ENCODE measurements around the gene KLHL3. TPM values are rescaled to one million over a fixed set of nuclear protein-coding genes. Genes with fewer than 3 reads are reported as not detected.

The KLHL3 gene
- total RNA-seq, 2 donors from 2014 or later = 8.3 to 9.7 TPM

DNA sequence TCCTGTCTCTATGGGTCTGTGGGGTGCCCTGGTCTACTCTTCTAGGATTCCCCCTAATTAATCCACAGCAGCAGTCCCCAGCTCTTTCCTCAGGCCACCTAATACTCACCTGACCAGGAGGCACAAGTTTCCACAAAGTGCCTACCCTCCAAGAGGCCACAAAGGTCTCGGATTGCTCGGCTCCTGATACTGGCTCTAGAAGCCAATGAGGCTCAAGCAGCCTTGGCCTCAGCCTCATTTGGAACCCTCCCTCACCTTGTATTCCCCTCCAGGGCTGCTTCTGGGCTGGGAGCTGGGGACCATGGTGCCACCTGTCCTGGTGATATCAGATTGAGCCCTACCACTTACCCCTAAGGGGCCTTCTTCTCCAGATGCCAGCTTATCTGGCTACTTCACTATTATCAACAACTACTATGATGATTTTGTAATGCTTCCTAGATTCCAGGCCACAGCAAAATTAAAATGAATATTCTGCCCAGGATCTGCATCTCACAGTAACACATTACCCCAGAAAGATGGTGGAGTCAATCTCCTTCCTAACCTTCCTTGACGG is 133.1 kb downstream of the KLHL3 start:
- ATAC-seq (replicated peaks in 1 of 2) = no peak
- Mint-ChIP-seq H3K27me3 (ENCODE audit: low read depth) (peaks cover 44% of the 10 kb centered on the region), H3K4me1 (ENCODE audit: low read depth) (no peaks in the 10 kb centered on the region), H3K4me3 (no peak overlapping the region), H3K36me3 (ENCODE audit: insufficient read depth in 2 of 2) (no peaks in the 10 kb centered on the region), H3K27ac (no peak overlapping the region), H3K9me3 (no peaks in the 10 kb centered on the region)
- no peak for DNase-seq

GRCh38 chr5:137600721-137601360 is 135.0 kb downstream of the KLHL3 start:
- H3K27me3 Mint-ChIP-seq (ENCODE audit: low read depth) = peaks cover 39% of the 10 kb centered on the region
- no peaks in the 10 kb centered on the region for H3K4me1 Mint-ChIP-seq (ENCODE audit: low read depth)
- ATAC-seq (replicated peaks in 1 of 2) (no peak), DNase-seq (no peak)
- no peaks in the 10 kb centered on the region for H3K9me3 Mint-ChIP-seq
- no peak overlapping the region for H3K27ac Mint-ChIP-seq
- no peak overlapping the region for H3K4me3 Mint-ChIP-seq
- H3K36me3 Mint-ChIP-seq (ENCODE audit: insufficient read depth in 2 of 2) = no peaks in the 10 kb centered on the region

DNA sequence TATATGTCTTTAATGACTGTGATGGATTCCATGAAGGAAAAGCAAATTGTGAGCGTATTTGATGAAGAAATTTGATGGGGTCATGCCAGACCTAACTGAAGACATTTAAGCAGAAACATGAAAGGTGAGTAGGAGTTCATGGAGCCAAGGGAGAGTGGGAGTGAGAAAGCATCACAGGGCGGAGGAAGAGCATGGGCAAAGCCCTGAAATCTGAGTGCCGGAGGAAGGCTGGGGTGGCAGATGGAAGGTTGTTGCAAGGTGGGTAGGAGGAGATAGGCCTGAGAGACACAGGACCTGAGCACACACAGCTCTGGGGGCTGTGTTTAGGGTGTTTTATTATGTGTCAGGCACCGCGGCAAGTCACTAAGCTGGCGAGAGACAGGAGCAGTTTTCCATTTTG is 136.4 kb downstream of the KLHL3 start:
- no peak for ATAC-seq (replicated peaks in 1 of 2)
- H3K27me3 Mint-ChIP-seq (ENCODE audit: low read depth) = peaks cover 32% of the 10 kb centered on the region

DNA sequence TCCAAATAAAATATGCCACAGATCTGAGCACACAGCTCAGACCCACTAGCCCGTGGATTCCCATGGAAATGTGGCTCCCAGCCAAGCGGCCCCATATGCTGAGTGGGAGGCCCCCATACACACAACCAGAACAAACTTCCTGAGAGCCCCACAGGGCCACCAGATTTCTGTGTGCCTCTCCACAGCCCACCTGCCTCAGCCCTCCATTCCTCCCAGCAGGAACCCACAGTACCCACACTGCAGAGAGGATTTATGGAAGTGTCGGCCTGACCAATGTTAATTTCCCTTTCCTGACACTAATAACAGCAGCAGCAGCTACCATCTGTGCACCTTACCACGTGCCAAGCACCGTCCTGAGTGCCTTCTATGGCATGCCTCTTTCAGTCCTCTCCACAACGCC is 137.5 kb downstream of the KLHL3 start:
- H3K4me3 Mint-ChIP-seq = no peak overlapping the region
- H3K36me3 Mint-ChIP-seq (ENCODE audit: insufficient read depth in 2 of 2) = no peaks in the 10 kb centered on the region
- no peak overlapping the region for H3K27ac Mint-ChIP-seq
- DNase-seq (no peak), ATAC-seq (replicated peaks in 1 of 2) (no peak)
- peaks cover 31% of the 10 kb centered on the region for H3K27me3 Mint-ChIP-seq (ENCODE audit: low read depth)
- no peaks in the 10 kb centered on the region for H3K9me3 Mint-ChIP-seq
- H3K4me1 Mint-ChIP-seq (ENCODE audit: low read depth) = no peaks in the 10 kb centered on the region

More for the DNA sequence above, 136.4 kb downstream of the KLHL3 start:
- H3K4me1 Mint-ChIP-seq (ENCODE audit: low read depth) = no peaks in the 10 kb centered on the region
- no peak overlapping the region for H3K4me3 Mint-ChIP-seq
- H3K9me3 Mint-ChIP-seq = no peaks in the 10 kb centered on the region
- H3K36me3 Mint-ChIP-seq (ENCODE audit: insufficient read depth in 2 of 2) = no peaks in the 10 kb centered on the region
- H3K27ac Mint-ChIP-seq = no peak overlapping the region
- DNase-seq = no peak

DNA sequence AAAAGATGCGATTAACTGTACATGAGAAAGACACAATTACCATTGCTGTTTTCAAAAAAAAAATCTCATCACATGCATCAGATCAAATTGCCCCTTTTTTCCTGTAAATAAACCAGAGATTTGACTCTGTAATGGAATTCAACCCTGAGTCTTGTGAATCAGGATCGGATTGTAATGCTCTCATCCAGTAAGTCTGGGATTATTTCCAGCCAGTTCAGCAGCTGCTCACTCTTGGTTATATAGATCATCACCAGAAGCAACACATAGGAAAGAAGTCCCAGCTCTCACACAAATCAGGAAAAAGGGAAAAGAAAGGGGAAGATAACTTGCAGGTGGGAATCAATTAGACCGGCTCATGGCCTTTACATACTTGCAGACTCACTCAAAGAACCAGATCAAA is 138.9 kb downstream of the KLHL3 start:
- H3K27me3 Mint-ChIP-seq (ENCODE audit: low read depth) = peaks cover 39% of the 10 kb centered on the region
- peaks cover 0 to 2% of the 10 kb centered on the region in 2 donors for H3K9me3 Mint-ChIP-seq
- no peak overlapping the region for H3K27ac Mint-ChIP-seq
- DNase-seq (no peak), ATAC-seq (replicated peaks in 1 of 2) (no peak)
- no peaks in the 10 kb centered on the region for H3K4me1 Mint-ChIP-seq (ENCODE audit: low read depth)
- no peak overlapping the region for H3K4me3 Mint-ChIP-seq
- no peaks in the 10 kb centered on the region for H3K36me3 Mint-ChIP-seq (ENCODE audit: insufficient read depth in 2 of 2)

DNA sequence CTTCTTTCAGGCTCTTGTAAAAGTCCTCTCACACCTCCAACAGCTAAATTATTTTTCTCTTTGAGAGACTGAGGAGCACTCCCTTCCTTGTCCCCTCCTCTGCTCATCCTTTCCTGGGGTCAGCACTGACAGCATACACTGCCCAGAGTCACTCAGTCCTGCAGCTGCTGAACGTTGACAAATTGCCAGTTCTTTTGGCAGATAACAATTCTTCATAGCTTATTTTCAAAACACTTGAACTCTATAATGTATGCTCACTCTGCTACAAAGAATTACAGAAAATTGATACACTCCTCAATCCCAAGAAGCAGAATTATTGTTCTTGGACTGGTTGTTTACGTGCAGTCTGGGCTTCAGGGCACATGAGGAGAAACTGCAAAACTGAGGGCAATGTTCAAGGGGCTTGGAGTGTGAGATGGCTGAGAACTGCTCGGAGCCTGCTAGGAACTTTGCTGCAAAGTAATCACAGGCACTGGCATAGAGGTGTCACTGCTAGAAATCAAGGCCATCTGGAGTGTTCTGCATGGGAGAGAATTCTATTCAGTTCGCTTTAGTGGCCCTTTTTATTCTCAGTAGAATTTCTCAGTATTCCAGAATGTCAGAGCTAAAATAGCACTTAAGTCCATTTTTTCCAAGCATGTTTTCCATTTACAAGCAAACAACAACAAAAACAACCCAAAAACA is 140.4 kb downstream of the KLHL3 start:
- DNase-seq = no peak
- Mint-ChIP-seq H3K27ac (no peak overlapping the region), H3K4me1 (ENCODE audit: low read depth) (no peaks in the 10 kb centered on the region), H3K9me3 (peaks cover 0 to 2% of the 10 kb centered on the region in 2 donors), H3K36me3 (ENCODE audit: insufficient read depth in 2 of 2) (no peaks in the 10 kb centered on the region), H3K27me3 (ENCODE audit: low read depth) (peaks cover 39% of the 10 kb centered on the region), H3K4me3 (no peak overlapping the region)
- no peak for ATAC-seq (replicated peaks in 1 of 2)

GRCh38 chr5:137594717-137595116 is 141.2 kb downstream of the KLHL3 start:
- Mint-ChIP-seq H3K9me3 (peaks cover 0 to 2% of the 10 kb centered on the region in 2 donors), H3K36me3 (ENCODE audit: insufficient read depth in 2 of 2) (no peaks in the 10 kb centered on the region), H3K27ac (no peak overlapping the region), H3K4me3 (no peak overlapping the region), H3K27me3 (ENCODE audit: low read depth) (peaks cover 36% of the 10 kb centered on the region), H3K4me1 (ENCODE audit: low read depth) (no peaks in the 10 kb centered on the region)
- no peak for ATAC-seq (replicated peaks in 1 of 2)
- DNase-seq = no peak

- H3K27me3 Mint-ChIP-seq (ENCODE audit: low read depth) = peaks cover 34% of the 10 kb centered on the region
- ATAC-seq (replicated peaks in 1 of 2) = no peak
- no peak for DNase-seq
- peaks cover 6% of the 10 kb centered on the region for H3K4me1 Mint-ChIP-seq (ENCODE audit: low read depth)
- no peak overlapping the region for H3K27ac Mint-ChIP-seq
- no peaks in the 10 kb centered on the region for H3K36me3 Mint-ChIP-seq (ENCODE audit: insufficient read depth in 2 of 2)
- peaks cover 0 to 2% of the 10 kb centered on the region in 2 donors for H3K9me3 Mint-ChIP-seq
- H3K4me3 Mint-ChIP-seq = no peak overlapping the region
These were observed 143.6 kb downstream of the KLHL3 start for GRCh38 chr5:137592317-137592716.

GRCh38 chr5:137589185-137589584 is 146.7 kb downstream of the KLHL3 start:
- Mint-ChIP-seq H3K4me1 (ENCODE audit: low read depth) (peaks cover 6% of the 10 kb centered on the region), H3K36me3 (ENCODE audit: insufficient read depth in 2 of 2) (no peaks in the 10 kb centered on the region), H3K9me3 (peaks cover 0 to 4% of the 10 kb centered on the region in 2 donors), H3K27ac (no peak overlapping the region), H3K4me3 (no peak overlapping the region), H3K27me3 (ENCODE audit: low read depth) (peaks cover 29% of the 10 kb centered on the region)
- DNase-seq (no peak), ATAC-seq (replicated peaks in 1 of 2) (no peak)

- ATAC-seq (replicated peaks in 1 of 2) (no peak), DNase-seq (no peak)
- Mint-ChIP-seq H3K4me3 (no peak overlapping the region), H3K27me3 (ENCODE audit: low read depth) (peaks cover 25% of the 10 kb centered on the region), H3K36me3 (ENCODE audit: insufficient read depth in 2 of 2) (no peaks in the 10 kb centered on the region), H3K27ac (no peak overlapping the region), H3K9me3 (peaks cover 0 to 4% of the 10 kb centered on the region in 2 donors), H3K4me1 (ENCODE audit: low read depth) (peaks cover 6% of the 10 kb centered on the region)
These were observed 148.0 kb downstream of the KLHL3 start for GRCh38 chr5:137587919-137588318.

- H3K27me3 Mint-ChIP-seq (ENCODE audit: low read depth) = peaks cover 25% of the 10 kb centered on the region
These were observed 151.6 kb downstream of the KLHL3 start for GRCh38 chr5:137584262-137584661.

DNA sequence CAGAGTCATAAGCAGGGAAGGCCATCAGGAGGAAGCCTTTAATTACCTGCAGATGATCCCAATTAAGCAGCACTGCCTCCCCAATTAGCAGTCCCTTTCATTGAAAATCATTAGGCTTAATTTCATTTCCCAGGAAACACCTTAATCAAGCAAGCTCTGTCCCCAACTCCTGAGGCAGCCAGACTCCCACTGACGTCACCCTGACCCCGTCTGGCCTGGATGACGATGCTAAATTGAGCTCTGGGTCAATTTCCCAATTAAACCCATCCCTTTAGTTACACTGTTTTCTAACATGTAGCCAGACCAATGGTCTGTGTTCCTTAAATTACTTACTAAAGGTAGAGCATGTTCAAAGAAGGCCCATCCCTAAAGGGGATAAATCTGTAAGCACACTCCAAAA is 152.8 kb downstream of the KLHL3 start:
- no peak overlapping the region for H3K27ac Mint-ChIP-seq
- ATAC-seq (replicated peaks in 1 of 2) = no peak
- peaks cover 18% of the 10 kb centered on the region for H3K27me3 Mint-ChIP-seq (ENCODE audit: low read depth)
- no peak for DNase-seq
- no peaks in the 10 kb centered on the region for H3K36me3 Mint-ChIP-seq (ENCODE audit: insufficient read depth in 2 of 2)
- H3K4me3 Mint-ChIP-seq = no peak overlapping the region
- no peaks in the 10 kb centered on the region for H3K4me1 Mint-ChIP-seq (ENCODE audit: low read depth)
- H3K9me3 Mint-ChIP-seq = peaks cover 0 to 2% of the 10 kb centered on the region in 2 donors

More at GRCh38 chr5:137584262-137584661, 151.6 kb downstream of the KLHL3 start:
- no peak for ATAC-seq (replicated peaks in 1 of 2)
- peaks cover 5% of the 10 kb centered on the region for H3K4me1 Mint-ChIP-seq (ENCODE audit: low read depth)
- no peak overlapping the region for H3K4me3 Mint-ChIP-seq
- peaks cover 0 to 2% of the 10 kb centered on the region in 2 donors for H3K9me3 Mint-ChIP-seq
- DNase-seq = no peak
- H3K27ac Mint-ChIP-seq = no peak overlapping the region
- H3K36me3 Mint-ChIP-seq (ENCODE audit: insufficient read depth in 2 of 2) = no peaks in the 10 kb centered on the region

DNA sequence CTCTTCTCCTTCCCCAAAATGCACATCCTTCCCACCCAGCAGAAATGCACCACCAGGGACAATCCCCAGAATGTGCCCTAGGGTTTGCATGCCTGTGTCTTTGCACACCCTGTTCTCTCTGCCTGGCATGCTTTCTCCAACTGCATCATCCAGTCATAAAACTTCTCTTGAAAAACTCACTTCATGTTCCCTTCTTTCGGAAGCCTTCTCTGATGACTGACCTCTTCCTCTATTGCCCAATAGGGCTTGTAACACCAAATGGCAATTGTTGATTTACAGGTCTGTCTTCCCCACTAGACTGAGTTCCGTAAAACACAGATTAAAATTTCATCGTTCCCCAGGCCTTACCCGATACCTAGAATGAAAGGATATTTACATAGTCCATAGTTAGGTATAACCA is 153.7 kb downstream of the KLHL3 start:
- H3K36me3 Mint-ChIP-seq (ENCODE audit: insufficient read depth in 2 of 2) = no peaks in the 10 kb centered on the region
- H3K27ac Mint-ChIP-seq = no peak overlapping the region
- H3K4me3 Mint-ChIP-seq = no peak overlapping the region
- H3K4me1 Mint-ChIP-seq (ENCODE audit: low read depth) = no peaks in the 10 kb centered on the region
- no peak for ATAC-seq (replicated peaks in 1 of 2)
- peaks cover 0 to 2% of the 10 kb centered on the region in 2 donors for H3K9me3 Mint-ChIP-seq
- DNase-seq = no peak
- H3K27me3 Mint-ChIP-seq (ENCODE audit: low read depth) = peaks cover 9% of the 10 kb centered on the region
